A673 (cell line): Measurements from ENCODE around the gene SLC35B2. TPM values are rescaled to one million over a fixed set of nuclear protein-coding genes. Genes with fewer than 3 reads are reported as not detected.

Experiments used
- BruUV-seq: library from RNA; stranded (reverse); fragments of 400-500 nt; replicated peaks from 2 replicates; lab custom pipeline; 2021; lab: Mats Ljungman, UMichigan
- CTCF ChIA-PET: fragments of 300-600 bp; sonication (Branson Sonifier 250); formaldehyde crosslinking; loops from one replicate; lab custom pipeline; 2022; ENCODE audit warnings: antibody characterized with exemption; lab: Charles Lee
- POLR2A ChIA-PET: fragments of 300-600 bp; sonication (Branson Sonifier 250); formaldehyde crosslinking; loops from one replicate; lab custom pipeline; 2022; ENCODE audit warnings: antibody characterized with exemption; ENCODE audit not compliant: low non-redundant PET; lab: Charles Lee
- DNase-seq: peaks from one replicate; pipeline ENCODE4 v3.0.0-alpha.2; 2015; ENCODE audit warnings: low spot score
- H3K27ac ChIP-seq: fragments of 200-600 bp; sonication (generic); 2 replicates; pipeline ENCODE4 v1.5.1; 2016; ENCODE audit warnings: mixed run types, low read depth, mild to moderate bottlenecking, mixed read lengths, antibody characterized with exemption, low read length; ENCODE audit not compliant: poor library complexity, severe bottlenecking
- H3K27me3 ChIP-seq: fragments of 200-600 bp; sonication (generic); replicated peaks from 2 replicates; pipeline ENCODE4 v1.6.1; 2017; ENCODE audit warnings: mixed run types, low read depth, mild to moderate bottlenecking, mixed read lengths, antibody characterized with exemption, low read length; ENCODE audit not compliant: insufficient read depth, poor library complexity
- H3K36me3 ChIP-seq: fragments of 200-600 bp; sonication (generic); 2 replicates; pipeline ENCODE4 v1.6.1; 2016; ENCODE audit warnings: mixed run types, mild to moderate bottlenecking, mixed read lengths, antibody characterized with exemption, low read length; ENCODE audit not compliant: insufficient read depth, poor library complexity, severe bottlenecking
- H3K4me1 ChIP-seq: fragments of 200-600 bp; sonication (generic); 2 replicates; pipeline ENCODE4 v1.6.1; 2017; ENCODE audit warnings: mixed run types, mild to moderate bottlenecking, mixed read lengths, antibody characterized with exemption, low read length; ENCODE audit not compliant: insufficient read depth, poor library complexity, severe bottlenecking
- H3K4me3 ChIP-seq: fragments of 200-600 bp; sonication (generic); 2 replicates; pipeline ENCODE4 v1.5.1; 2016; ENCODE audit warnings: low read depth, mixed run types, mild to moderate bottlenecking, mixed read lengths, low read length; ENCODE audit not compliant: poor library complexity, severe bottlenecking
- H3K9me3 ChIP-seq: fragments of 200-600 bp; sonication (generic); 2 replicates; pipeline ENCODE4 v1.6.1; 2016; ENCODE audit warnings: mixed run types, low read depth, mild to moderate bottlenecking, mixed read lengths, antibody characterized with exemption, low read length; ENCODE audit not compliant: poor library complexity, severe bottlenecking
- EZH2 ChIP-seq: fragments of 200-600 bp; sonication (generic); IDR thresholded peaks from 2 replicates; pipeline ENCODE4 v1.6.1; 2017; ENCODE audit warnings: borderline replicate concordance, low read depth, mild to moderate bottlenecking, mixed read lengths, antibody characterized with exemption, low read length; ENCODE audit not compliant: poor library complexity, severe bottlenecking
- intact Hi-C: fragments of 100-400 bp; cut with micrococcal nuclease; formaldehyde crosslinking; loops from one replicate; pipeline ENCODE4 v1.10.0; 2022; ENCODE audit not compliant: unreplicated experiment
- total RNA-seq: library from RNA; stranded (reverse); gene quantifications from 2 replicates; pipeline ENCODE4 v1.2.3, GENCODE V29; 2021
- TF ChIP-seq, protein P1 (sequence below): fragments of 300-800, 200-600 bp; sonication (generic); conservative IDR thresholded peaks from 2 replicates; pipeline ENCODE4 v1.5.1; 2017; ENCODE audit warnings: low read depth, mild to moderate bottlenecking, antibody characterized with exemption, low read length, moderate library complexity, mixed read lengths

Gene SLC35B2
- total RNA-seq, 1 experiment from 2014 or later = 52.0 TPM

DNA sequence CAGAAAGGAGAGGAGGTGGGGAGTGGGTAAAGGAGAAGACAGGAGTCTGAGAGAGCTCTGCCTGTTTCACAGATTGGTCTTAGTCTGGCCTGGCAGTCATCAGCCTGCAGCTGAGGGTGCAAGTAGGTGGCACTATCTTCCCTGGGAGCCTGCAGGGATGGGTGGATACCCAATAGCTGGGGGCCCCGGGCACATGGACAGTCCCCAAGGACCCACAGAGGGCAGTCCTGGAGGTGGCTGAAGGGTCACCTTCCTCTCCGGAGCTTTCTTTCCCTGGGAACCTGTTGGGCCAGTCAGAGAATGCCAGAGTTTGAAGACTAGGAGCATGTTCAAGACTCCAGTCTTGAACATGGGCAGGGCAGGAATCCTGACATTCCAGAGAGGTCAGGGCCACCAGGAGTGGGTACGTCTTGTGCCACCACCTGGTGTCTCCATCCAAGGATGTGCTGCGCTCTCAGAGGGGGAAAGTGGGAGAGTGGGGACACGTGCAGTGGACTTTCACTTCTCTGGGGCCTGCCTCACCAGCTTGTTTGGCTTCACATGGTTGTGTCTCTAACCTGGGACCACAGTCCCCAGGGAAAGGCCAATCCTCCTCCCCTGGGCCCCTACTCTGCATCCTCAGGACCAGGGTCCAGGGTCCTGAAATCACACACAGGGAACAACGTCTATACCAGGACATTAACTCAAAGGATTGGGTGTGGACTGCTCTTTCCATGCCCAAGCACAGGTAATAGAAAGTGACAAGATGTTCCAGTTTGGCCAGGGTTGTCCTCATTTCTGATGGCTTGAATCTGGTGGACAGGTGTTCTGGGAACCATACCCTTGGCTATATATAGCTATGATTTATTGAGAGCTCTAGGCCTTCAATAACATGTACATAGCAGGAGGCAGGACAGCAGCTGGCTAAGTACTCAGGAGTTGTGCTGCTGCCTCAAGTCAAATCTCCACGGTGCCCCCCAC lies 37.8 kb upstream of the SLC35B2 start:
- no peak overlapping the region for H3K4me3 ChIP-seq
- TF ChIP-seq, protein P1, sequence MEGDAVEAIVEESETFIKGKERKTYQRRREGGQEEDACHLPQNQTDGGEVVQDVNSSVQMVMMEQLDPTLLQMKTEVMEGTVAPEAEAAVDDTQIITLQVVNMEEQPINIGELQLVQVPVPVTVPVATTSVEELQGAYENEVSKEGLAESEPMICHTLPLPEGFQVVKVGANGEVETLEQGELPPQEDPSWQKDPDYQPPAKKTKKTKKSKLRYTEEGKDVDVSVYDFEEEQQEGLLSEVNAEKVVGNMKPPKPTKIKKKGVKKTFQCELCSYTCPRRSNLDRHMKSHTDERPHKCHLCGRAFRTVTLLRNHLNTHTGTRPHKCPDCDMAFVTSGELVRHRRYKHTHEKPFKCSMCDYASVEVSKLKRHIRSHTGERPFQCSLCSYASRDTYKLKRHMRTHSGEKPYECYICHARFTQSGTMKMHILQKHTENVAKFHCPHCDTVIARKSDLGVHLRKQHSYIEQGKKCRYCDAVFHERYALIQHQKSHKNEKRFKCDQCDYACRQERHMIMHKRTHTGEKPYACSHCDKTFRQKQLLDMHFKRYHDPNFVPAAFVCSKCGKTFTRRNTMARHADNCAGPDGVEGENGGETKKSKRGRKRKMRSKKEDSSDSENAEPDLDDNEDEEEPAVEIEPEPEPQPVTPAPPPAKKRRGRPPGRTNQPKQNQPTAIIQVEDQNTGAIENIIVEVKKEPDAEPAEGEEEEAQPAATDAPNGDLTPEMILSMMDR = no peak
- no peak for TF ChIP-seq EZH2
- H3K9me3 ChIP-seq = no peaks in the 10 kb centered on the region
- no peak for DNase-seq
- no peaks in the 10 kb centered on the region for H3K4me1 ChIP-seq
- no peak overlapping the region for H3K27ac ChIP-seq
- ChIA-PET POLR2A (no interaction called here), CTCF (interaction anchor here (1.0 to 1.1 kb wide), 2 partner anchors 18 to 27 kb away, joined by 3 to 11 read pairs; partner anchors contain the start of gene AARS2)
- peaks cover 45% of the 10 kb centered on the region for H3K27me3 ChIP-seq
- no TSS peak for BruUV-seq
- H3K36me3 ChIP-seq = peaks cover under 1% of the 10 kb centered on the region
- intact Hi-C loops = no loop called here

DNA sequence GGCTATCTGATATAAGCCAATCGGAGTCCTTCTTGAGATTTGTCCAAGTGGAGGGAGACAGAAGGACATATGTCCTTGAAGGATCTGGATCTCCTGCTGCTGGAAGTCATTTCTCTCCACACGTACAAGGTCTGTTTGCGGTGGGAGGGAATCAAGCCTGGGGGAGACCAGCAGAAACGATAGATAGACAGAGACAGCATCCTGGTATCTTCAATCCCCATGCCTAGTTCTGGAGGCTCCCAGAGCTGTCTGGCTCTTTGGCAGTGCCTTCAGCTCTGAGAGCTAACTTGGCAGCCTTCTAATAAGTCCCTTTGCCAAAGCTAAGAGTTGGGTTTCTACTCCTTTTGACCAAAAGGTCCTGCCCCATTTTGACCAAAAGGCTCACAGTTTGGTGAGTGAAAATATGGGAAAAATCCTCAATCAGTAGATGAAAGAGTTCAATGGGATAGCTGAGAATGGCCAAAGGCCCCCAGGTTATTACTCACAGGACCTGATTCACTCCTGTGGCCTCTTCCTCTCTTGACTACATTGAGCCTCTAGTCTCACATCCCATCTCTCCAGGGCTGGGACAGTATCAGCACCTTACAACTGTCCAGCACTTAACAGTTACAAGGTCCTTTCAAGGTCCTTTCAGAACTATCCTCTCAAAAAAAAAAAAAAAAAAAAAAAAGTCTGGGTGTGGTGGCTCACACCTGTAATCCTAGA lies 35.5 kb upstream of the SLC35B2 start:
- H3K27ac ChIP-seq = no peak overlapping the region
- intact Hi-C loops = no loop called here
- CTCF ChIA-PET = no interaction called here
- TF ChIP-seq, protein P1 = no peak
- TF ChIP-seq EZH2 = no peak
- H3K27me3 ChIP-seq = peaks cover 57% of the 10 kb centered on the region
- no peaks in the 10 kb centered on the region for H3K4me1 ChIP-seq
- no peak overlapping the region for H3K4me3 ChIP-seq
- H3K36me3 ChIP-seq = no peaks in the 10 kb centered on the region
- POLR2A ChIA-PET = interaction anchor here (0.6 kb wide), 1 partner anchor 16 kb away, joined by 3 read pairs; no protein-coding TSS in a partner anchor
- no TSS peak for BruUV-seq
- no peak for DNase-seq
- no peaks in the 10 kb centered on the region for H3K9me3 ChIP-seq

DNA sequence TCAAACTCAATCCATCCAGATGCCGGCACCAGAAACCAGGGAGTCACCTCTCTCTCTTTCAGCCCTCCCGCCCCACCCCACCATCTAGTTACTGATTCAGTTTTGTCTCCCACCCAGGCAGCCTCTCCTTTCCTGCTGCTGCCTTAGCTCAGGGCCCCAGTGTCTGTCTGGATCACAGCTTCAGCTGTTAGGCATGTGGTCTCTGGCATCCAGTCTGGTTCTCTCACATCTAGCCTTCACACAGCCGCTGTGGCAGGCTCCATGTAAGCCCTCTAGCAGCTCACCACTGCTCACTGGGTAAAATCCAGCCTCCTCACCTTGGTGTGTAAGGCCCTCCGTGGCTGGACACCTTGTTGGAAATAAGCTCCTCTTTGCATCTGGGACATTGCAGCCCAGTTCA lies 34.5 kb upstream of the SLC35B2 start:
- CTCF ChIA-PET = interaction anchor here (0.5 kb wide), 1 partner anchor 59 kb away, joined by 9 read pairs; no protein-coding TSS in a partner anchor
- no peak overlapping the region for H3K4me3 ChIP-seq
- intact Hi-C loops = no loop called here
- no peaks in the 10 kb centered on the region for H3K9me3 ChIP-seq
- no peak for TF ChIP-seq EZH2
- TF ChIP-seq, protein P1 = no peak
- H3K4me1 ChIP-seq = no peaks in the 10 kb centered on the region
- no peak for DNase-seq
- H3K27me3 ChIP-seq = peaks cover 53% of the 10 kb centered on the region
- no peaks in the 10 kb centered on the region for H3K36me3 ChIP-seq
- POLR2A ChIA-PET = no interaction called here
- no TSS peak for BruUV-seq
- no peak overlapping the region for H3K27ac ChIP-seq
